Pulmonary artery endothelial cell (primary cell): Measurements from ENCODE around the gene FAM177A1. TPM values are rescaled to one million over a fixed set of nuclear protein-coding genes. Genes with fewer than 3 reads are reported as not detected.
A peak's percentile ranks its signal among the peaks of the same experiment; 100 is the strongest.
"Not testable (repeated sequence)": the region's sequence is repeated elsewhere in the genome, so short reads cannot be mapped to it uniquely, and the experiment has no call there.

Experiments
- DNase-seq: peaks from one replicate; pipeline ENCODE4 v3.0.0-alpha.2; 2011; ENCODE audit warnings: low read depth, low spot score
- total RNA-seq: library from RNA; depleted of rRNA; stranded (reverse); fragments of >200 nt; gene quantifications from 2 replicates; pipeline ENCODE4 v1.2.3, GENCODE V29; 2014

Gene FAM177A1
- 37.9 and 54.3 TPM in 2 replicates for total RNA-seq

GRCh38 chr14:35046048-35046750 is at the start of gene FAM177A1:
FAM177A1 (plus strand) TSS chr14:35046272; CDS start chr14:35046464, 192 bp downstream.
- peak; percentile 90 for DNase-seq

- DNase-seq = no peak
Observed at GRCh38 chr14:34997762-34998161, 48.3 kb upstream of the FAM177A1 start.

- DNase-seq = no peak
Observed at GRCh38 chr14:34999500-34999899, 46.6 kb upstream of the FAM177A1 start.

GRCh38 chr14:35001621-35002020 is 44.5 kb upstream of the FAM177A1 start:
- DNase-seq = no peak

- no peak for DNase-seq
Observed at GRCh38 chr14:35004839-35005238, 41.2 kb upstream of the FAM177A1 start.

GRCh38 chr14:35016568-35016967 is 29.5 kb upstream of the FAM177A1 start:
- no peak for DNase-seq

GRCh38 chr14:35020713-35021112 is 25.4 kb upstream of the FAM177A1 start:
- DNase-seq = no peak

- DNase-seq = no peak
Observed at GRCh38 chr14:35028435-35028834, 17.6 kb upstream of the FAM177A1 start.

- DNase-seq = no peak
Observed at GRCh38 chr14:35032562-35032961, 13.5 kb upstream of the FAM177A1 start.

GRCh38 chr14:35034440-35034833 is 11.6 kb upstream of the FAM177A1 start:
- DNase-seq = no peak

- DNase-seq = not testable (repeated sequence)
Observed at GRCh38 chr14:35034944-35035554, 11.0 kb upstream of the FAM177A1 start.

GRCh38 chr14:35038312-35038711 is 7.8 kb upstream of the FAM177A1 start:
- DNase-seq = not testable (repeated sequence)

GRCh38 chr14:35042632-35043031 is 3.4 kb upstream of the FAM177A1 start:
- no peak for DNase-seq

- DNase-seq = no peak
Observed at GRCh38 chr14:35043046-35043445, 3.0 kb upstream of the FAM177A1 start.

- no peak for DNase-seq
Observed at GRCh38 chr14:35044939-35045797, 904 bp upstream of the FAM177A1 start.

GRCh38 chr14:35045798-35046047 is 349 bp upstream of the FAM177A1 start:
- no peak for DNase-seq

GRCh38 chr14:35046751-35047536 is 872 bp downstream of the FAM177A1 start:
- no peak for DNase-seq

GRCh38 chr14:35047976-35048513 is 2.0 kb downstream of the FAM177A1 start:
- no peak for DNase-seq

GRCh38 chr14:35050652-35051051 is 4.6 kb downstream of the FAM177A1 start:
- DNase-seq = no peak

GRCh38 chr14:35051796-35052195 is 5.7 kb downstream of the FAM177A1 start:
- no peak for DNase-seq

- DNase-seq = no peak
Observed at GRCh38 chr14:35052637-35053036, 6.6 kb downstream of the FAM177A1 start.
